HEK293 (cell line): ENCODE data around the gene PTGES3L.
A peak's percentile ranks its signal among the peaks of the same experiment; 100 is the strongest.

Experiments used
- GFI1B ChIP-seq: fragments of 450-650 bp; formaldehyde crosslinking; IDR thresholded peaks from 2 replicates; pipeline ENCODE4 v1.5.1; 2016; ENCODE audit warnings: missing biosample characterization, missing genetic modification characterization
- KLF17 ChIP-seq: fragments of 450-650 bp; formaldehyde crosslinking; IDR thresholded peaks from 2 replicates; pipeline ENCODE4 v1.5.1; 2016; ENCODE audit warnings: missing biosample characterization, missing genetic modification characterization
- KLF8 ChIP-seq: fragments of 450-650 bp; formaldehyde crosslinking; IDR thresholded peaks from 2 replicates; pipeline ENCODE4 v1.5.1; 2016; ENCODE audit warnings: missing biosample characterization, missing genetic modification characterization
- OVOL3 ChIP-seq: fragments of 450-650 bp; formaldehyde crosslinking; IDR thresholded peaks from 2 replicates; pipeline ENCODE4 v1.5.1; 2016; ENCODE audit warnings: missing biosample characterization, missing genetic modification characterization
- SETDB1 ChIP-seq: IDR thresholded peaks from one replicate; pipeline ENCODE4 v1.6.1; 2017; ENCODE audit warnings: mild to moderate bottlenecking, low read length, moderate library complexity, mixed read lengths; ENCODE audit not compliant: insufficient read length
- SP2 ChIP-seq: fragments of 450-650 bp; formaldehyde crosslinking; IDR thresholded peaks from 2 replicates; pipeline ENCODE4 v1.5.1; 2016; ENCODE audit warnings: missing biosample characterization, missing genetic modification characterization
- TRIM28 ChIP-seq: IDR thresholded peaks from 2 replicates; pipeline ENCODE4 v1.6.1; 2011; ENCODE audit warnings: low read length, control low read depth, borderline replicate concordance
- ZBTB8A ChIP-seq: fragments of 450-650 bp; formaldehyde crosslinking; IDR thresholded peaks from 2 replicates; pipeline ENCODE4 v1.5.1; 2016; ENCODE audit warnings: missing biosample characterization, missing genetic modification characterization
- ZFP69B ChIP-seq: fragments of 450-650 bp; formaldehyde crosslinking; IDR thresholded peaks from 2 replicates; pipeline ENCODE4 v1.5.1; 2016; ENCODE audit warnings: missing biosample characterization, missing genetic modification characterization
- ZNF121 ChIP-seq: fragments of 450-650 bp; formaldehyde crosslinking; IDR thresholded peaks from 2 replicates; pipeline ENCODE4 v1.5.1; 2016; ENCODE audit warnings: missing biosample characterization, missing genetic modification characterization
- ZNF157 ChIP-seq: fragments of 450-650 bp; formaldehyde crosslinking; IDR thresholded peaks from 2 replicates; pipeline ENCODE4 v1.5.1; 2016; ENCODE audit warnings: missing biosample characterization, missing genetic modification characterization
- ZNF184 ChIP-seq: fragments of 450-650 bp; IDR thresholded peaks from 2 replicates; pipeline ENCODE4 v1.5.1; 2018; ENCODE audit warnings: missing biosample characterization, mild to moderate bottlenecking, missing genetic modification characterization
- ZNF211 ChIP-seq: fragments of 450-650 bp; formaldehyde crosslinking; IDR thresholded peaks from 2 replicates; pipeline ENCODE4 v1.5.1; 2016; ENCODE audit warnings: low read depth, missing biosample characterization, missing genetic modification characterization
- ZNF221 ChIP-seq: fragments of 450-650 bp; formaldehyde crosslinking; IDR thresholded peaks from 2 replicates; pipeline ENCODE4 v1.5.1; 2017; ENCODE audit warnings: missing biosample characterization, missing genetic modification characterization, borderline replicate concordance
- ZNF239 ChIP-seq: fragments of 450-650 bp; formaldehyde crosslinking; IDR thresholded peaks from 2 replicates; pipeline ENCODE4 v1.5.1; 2016; ENCODE audit warnings: missing biosample characterization, missing genetic modification characterization
- ZNF266 ChIP-seq: fragments of 450-650 bp; formaldehyde crosslinking; IDR thresholded peaks from 2 replicates; pipeline ENCODE4 v1.5.1; 2016; ENCODE audit warnings: missing biosample characterization, missing genetic modification characterization, low read depth
- ZNF302 ChIP-seq: fragments of 450-650 bp; formaldehyde crosslinking; IDR thresholded peaks from 2 replicates; pipeline ENCODE4 v1.5.1; 2016; ENCODE audit warnings: missing biosample characterization, missing genetic modification characterization, low read depth
- ZNF37A ChIP-seq: fragments of 450-650 bp; IDR thresholded peaks from 2 replicates; pipeline ENCODE4 v1.5.1; 2018; ENCODE audit warnings: missing biosample characterization, missing genetic modification characterization
- ZNF391 ChIP-seq: fragments of 450-650 bp; formaldehyde crosslinking; IDR thresholded peaks from 2 replicates; pipeline ENCODE4 v1.5.1; 2016; ENCODE audit warnings: low read depth, missing biosample characterization, missing genetic modification characterization, borderline replicate concordance
- ZNF473 ChIP-seq: fragments of 450-650 bp; formaldehyde crosslinking; IDR thresholded peaks from 2 replicates; pipeline ENCODE4 v1.5.1; 2017; ENCODE audit warnings: missing biosample characterization, missing genetic modification characterization
- ZNF521 ChIP-seq: fragments of 450-650 bp; formaldehyde crosslinking; IDR thresholded peaks from 2 replicates; pipeline ENCODE4 v1.5.1; 2017; ENCODE audit warnings: missing biosample characterization, mild to moderate bottlenecking, missing genetic modification characterization
- ZNF544 ChIP-seq: fragments of 450-650 bp; formaldehyde crosslinking; IDR thresholded peaks from 2 replicates; pipeline ENCODE4 v1.5.0; 2017; ENCODE audit warnings: missing biosample characterization, missing genetic modification characterization
- ZNF555 ChIP-seq: fragments of 450-650 bp; formaldehyde crosslinking; conservative IDR thresholded peaks from 2 replicates; pipeline ENCODE4 v1.5.1; 2017; ENCODE audit warnings: missing biosample characterization, mild to moderate bottlenecking, missing genetic modification characterization, inconsistent platforms
- ZNF600 ChIP-seq: fragments of 450-650 bp; formaldehyde crosslinking; IDR thresholded peaks from 2 replicates; pipeline ENCODE4 v1.5.1; 2016; ENCODE audit warnings: missing biosample characterization, missing genetic modification characterization
- ZNF768 ChIP-seq: fragments of 450-650 bp; formaldehyde crosslinking; IDR thresholded peaks from 2 replicates; pipeline ENCODE4 v1.5.1; 2018; ENCODE audit warnings: missing biosample characterization, mild to moderate bottlenecking, missing genetic modification characterization
- ZSCAN4 ChIP-seq: fragments of 450-650 bp; formaldehyde crosslinking; IDR thresholded peaks from 2 replicates; pipeline ENCODE4 v1.5.1; 2017; ENCODE audit warnings: missing biosample characterization, missing genetic modification characterization
- TF ChIP-seq, protein P1 (sequence below): fragments of 450-650 bp; IDR thresholded peaks from 2 replicates; pipeline ENCODE4 v1.5.1; 2018; ENCODE audit warnings: missing biosample characterization, missing genetic modification characterization
- TF ChIP-seq, protein P2 (sequence below): fragments of 450-650 bp; formaldehyde crosslinking; IDR thresholded peaks from 2 replicates; pipeline ENCODE4 v1.5.1; 2017; ENCODE audit warnings: missing biosample characterization, missing genetic modification characterization
- TF ChIP-seq, protein P3 (sequence below): fragments of 450-650 bp; formaldehyde crosslinking; IDR thresholded peaks from 2 replicates; pipeline ENCODE4 v1.5.1; 2016; ENCODE audit warnings: missing biosample characterization, missing genetic modification characterization
- TF ChIP-seq, protein P4 (sequence below): fragments of 450-650 bp; formaldehyde crosslinking; IDR thresholded peaks from 2 replicates; pipeline ENCODE4; 2016; ENCODE audit warnings: missing biosample characterization, missing genetic modification characterization

Gene PTGES3L

DNA sequence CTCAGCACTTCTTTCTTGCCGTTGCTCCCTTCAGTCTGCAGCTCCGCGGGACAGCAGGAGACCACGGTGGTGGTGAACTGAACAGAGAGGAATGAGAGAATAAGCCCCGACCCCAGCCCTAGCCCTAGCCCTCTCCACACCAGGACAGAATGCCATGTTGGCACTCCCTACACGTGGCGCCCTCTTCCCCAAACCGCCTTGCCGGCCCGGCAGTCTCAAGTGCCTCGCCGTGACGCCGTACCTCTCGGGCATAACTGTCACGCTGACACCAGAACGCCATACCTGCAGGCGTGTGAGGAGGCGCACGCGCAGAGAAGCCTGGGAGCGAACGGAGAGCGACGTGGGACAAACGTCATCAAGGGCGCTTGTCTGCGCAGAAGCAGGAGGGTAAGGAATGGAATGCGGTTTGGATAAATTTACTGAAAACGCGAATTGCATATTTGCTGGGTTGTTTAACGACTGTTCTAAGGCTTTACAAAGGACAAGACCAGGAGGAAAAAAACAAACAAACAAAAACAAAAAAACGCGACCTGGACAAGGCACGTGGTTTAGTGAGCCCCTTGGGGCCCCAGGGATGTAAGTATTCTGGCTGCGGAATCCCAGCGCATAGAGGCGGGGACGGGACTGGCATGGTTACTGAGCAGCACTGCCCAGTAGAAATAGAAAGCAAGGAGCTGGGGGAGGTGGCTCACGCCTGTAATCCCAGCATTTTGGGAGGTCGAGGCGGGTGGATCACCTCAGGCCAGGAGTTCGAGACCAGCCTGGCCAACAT is 15.5 kb downstream of the PTGES3L start, which contains the start of gene AARSD1 (continued):
- TF ChIP-seq ZFP69B (0 out of 2 replicates have a peak, but pooled peaks have one; percentile 54), ZNF266 (tag by site-specific recombination) (no peak), ZNF391 (tag by site-specific recombination) (peak; percentile 86; the same call in 1 of the 2 replicates), ZNF211 (tag by site-specific recombination) (no peak), SP2 (tag by site-specific recombination) (no peak), ZNF157 (no peak), TRIM28 (no peak), ZNF600 (tag by site-specific recombination) (peak; percentile 98), ZNF221 (tag by site-specific recombination) (no peak), ZNF184 (tag by site-specific recombination) (no peak), ZNF768 (tag by site-specific recombination) (no peak), ZNF37A (no peak), KLF8 (tag by site-specific recombination) (no peak; the same call in 1 of the 2 replicates), GFI1B (tag by site-specific recombination) (no peak), ZSCAN4 (tag by site-specific recombination) (no peak), SETDB1 (no peak), ZNF302 (tag by site-specific recombination) (no peak), OVOL3 (tag by site-specific recombination) (peak; percentile 38; the same call in 1 of the 2 replicates), KLF17 (peak; percentile 62; the same call in 1 of the 2 replicates), ZNF544 (tag by site-specific recombination) (no peak), ZNF555 (tag by site-specific recombination) (no peak), ZNF473 (tag by site-specific recombination) (no peak), ZNF521 (tag by site-specific recombination) (no peak), ZNF239 (no peak), ZBTB8A (tag by site-specific recombination) (peak; percentile 38; the same call in 1 of the 2 replicates), ZNF121 (tag by site-specific recombination) (no peak)
- TF ChIP-seq, protein P1, sequence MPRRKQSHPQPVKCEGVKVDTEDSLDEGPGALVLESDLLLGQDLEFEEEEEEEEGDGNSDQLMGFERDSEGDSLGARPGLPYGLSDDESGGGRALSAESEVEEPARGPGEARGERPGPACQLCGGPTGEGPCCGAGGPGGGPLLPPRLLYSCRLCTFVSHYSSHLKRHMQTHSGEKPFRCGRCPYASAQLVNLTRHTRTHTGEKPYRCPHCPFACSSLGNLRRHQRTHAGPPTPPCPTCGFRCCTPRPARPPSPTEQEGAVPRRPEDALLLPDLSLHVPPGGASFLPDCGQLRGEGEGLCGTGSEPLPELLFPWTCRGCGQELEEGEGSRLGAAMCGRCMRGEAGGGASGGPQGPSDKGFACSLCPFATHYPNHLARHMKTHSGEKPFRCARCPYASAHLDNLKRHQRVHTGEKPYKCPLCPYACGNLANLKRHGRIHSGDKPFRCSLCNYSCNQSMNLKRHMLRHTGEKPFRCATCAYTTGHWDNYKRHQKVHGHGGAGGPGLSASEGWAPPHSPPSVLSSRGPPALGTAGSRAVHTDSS (tag by site-specific recombination), result no peak
- TF ChIP-seq, protein P2, sequence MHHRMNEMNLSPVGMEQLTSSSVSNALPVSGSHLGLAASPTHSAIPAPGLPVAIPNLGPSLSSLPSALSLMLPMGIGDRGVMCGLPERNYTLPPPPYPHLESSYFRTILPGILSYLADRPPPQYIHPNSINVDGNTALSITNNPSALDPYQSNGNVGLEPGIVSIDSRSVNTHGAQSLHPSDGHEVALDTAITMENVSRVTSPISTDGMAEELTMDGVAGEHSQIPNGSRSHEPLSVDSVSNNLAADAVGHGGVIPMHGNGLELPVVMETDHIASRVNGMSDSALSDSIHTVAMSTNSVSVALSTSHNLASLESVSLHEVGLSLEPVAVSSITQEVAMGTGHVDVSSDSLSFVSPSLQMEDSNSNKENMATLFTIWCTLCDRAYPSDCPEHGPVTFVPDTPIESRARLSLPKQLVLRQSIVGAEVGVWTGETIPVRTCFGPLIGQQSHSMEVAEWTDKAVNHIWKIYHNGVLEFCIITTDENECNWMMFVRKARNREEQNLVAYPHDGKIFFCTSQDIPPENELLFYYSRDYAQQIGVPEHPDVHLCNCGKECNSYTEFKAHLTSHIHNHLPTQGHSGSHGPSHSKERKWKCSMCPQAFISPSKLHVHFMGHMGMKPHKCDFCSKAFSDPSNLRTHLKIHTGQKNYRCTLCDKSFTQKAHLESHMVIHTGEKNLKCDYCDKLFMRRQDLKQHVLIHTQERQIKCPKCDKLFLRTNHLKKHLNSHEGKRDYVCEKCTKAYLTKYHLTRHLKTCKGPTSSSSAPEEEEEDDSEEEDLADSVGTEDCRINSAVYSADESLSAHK (tag by site-specific recombination), result peak; percentile 69; the same call in 1 of the 2 replicates
- TF ChIP-seq, protein P3, sequence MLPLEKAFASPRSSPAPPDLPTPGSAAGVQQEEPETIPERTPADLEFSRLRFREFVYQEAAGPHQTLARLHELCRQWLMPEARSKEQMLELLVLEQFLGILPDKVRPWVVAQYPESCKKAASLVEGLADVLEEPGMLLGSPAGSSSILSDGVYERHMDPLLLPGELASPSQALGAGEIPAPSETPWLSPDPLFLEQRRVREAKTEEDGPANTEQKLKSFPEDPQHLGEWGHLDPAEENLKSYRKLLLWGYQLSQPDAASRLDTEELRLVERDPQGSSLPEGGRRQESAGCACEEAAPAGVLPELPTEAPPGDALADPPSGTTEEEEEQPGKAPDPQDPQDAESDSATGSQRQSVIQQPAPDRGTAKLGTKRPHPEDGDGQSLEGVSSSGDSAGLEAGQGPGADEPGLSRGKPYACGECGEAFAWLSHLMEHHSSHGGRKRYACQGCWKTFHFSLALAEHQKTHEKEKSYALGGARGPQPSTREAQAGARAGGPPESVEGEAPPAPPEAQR (tag by site-specific recombination), result no peak
- TF ChIP-seq, protein P4, sequence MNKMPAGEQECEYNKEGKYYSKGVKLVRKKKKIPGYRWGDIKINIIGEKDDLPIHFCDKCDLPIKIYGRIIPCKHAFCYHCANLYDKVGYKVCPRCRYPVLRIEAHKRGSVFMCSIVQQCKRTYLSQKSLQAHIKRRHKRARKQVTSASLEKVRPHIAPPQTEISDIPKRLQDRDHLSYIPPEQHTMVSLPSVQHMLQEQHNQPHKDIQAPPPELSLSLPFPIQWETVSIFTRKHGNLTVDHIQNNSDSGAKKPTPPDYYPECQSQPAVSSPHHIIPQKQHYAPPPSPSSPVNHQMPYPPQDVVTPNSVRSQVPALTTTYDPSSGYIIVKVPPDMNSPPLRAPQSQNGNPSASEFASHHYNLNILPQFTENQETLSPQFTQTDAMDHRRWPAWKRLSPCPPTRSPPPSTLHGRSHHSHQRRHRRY, result no peak
